ENCODE results near the gene STK40.

Gene STK40

DNA sequence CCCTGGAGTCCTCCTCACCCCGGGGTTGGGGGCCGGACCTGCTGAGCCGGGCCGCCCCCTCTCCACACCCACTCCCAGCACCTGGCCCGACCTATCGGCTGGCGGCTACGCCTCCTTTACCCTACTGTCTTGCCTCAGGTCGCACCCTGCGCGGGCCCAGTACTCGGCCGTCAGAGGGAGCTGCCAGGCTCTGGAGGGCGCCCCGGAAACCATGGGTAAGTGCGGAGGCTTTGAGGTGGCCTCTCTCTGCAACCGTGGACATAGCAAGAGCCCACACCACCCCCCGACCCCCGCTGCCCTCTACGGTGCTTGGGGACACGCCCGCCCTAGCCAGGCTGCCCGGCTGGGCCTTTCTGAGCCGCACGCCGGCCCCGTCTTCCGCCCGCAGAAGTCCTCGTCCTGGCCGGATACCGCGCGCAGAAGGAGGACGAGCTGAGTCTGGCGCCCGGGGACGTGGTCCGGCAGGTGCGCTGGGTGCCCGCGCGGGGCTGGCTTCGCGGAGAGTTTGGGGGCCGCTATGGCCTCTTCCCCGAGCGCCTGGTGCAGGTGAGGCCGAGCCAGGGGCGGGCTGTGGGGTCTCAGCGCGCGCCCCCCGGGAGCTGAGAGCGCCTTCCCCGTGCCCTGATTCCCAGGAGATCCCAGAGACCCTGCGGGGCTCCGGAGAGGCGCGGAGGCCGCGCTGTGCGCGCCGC lies 79.4 kb downstream of the STK40 start, which contains the start of gene SH3D21:
SH3D21 (plus strand) TSS at position 159 of the 692 bp plus-strand sequence; CDS start at position 212, 53 bp downstream.
- no peak for DNase-seq

GRCh38 chr1:36305915-36306209 lies 79.9 kb downstream of the STK40 start:
- DNase-seq: no peak

DNA sequence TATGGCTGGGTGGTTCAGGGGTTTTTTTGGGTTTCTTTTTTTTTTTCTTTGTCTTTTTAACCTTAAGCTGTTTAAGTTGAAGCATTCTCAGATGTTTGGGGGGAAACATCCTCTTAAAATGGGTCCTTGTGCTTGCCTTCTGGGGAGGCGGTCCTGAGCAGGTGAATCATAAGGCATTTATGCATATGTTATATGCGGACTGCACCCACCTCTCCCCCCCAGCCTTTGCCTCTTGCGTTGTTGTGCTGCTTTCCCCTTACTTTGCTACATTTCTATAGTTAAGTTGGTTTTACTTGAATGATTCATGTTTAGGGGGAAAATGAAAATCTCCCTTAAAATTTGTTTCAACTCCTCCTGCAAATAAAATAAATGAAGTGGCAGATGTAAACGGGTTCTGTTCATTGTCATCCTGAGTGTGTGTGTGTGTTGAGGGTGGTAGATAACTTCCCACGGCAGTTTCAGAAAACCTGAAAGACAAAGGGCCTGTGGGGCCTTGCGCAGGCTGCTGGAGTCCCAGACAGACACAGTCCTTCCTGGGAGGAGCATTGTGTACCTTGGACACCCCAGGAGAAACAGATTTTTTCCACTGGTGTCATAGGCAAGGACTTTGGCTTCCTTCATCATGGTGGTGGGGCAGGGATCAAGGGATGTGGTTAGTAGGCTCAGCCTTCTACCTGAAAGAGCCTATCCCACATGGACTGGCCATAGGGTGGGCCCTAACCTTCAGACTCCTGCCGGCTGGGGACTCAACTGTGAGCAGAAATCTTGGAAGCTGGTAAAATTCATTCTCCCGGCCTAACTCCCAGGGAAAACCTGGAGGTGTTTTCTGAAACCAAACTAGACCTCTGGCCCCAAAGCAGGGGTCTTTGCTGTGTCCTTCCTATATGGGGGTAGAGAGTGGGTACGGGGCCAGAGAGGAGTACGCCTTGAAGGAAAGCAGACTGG lies 80.5 kb downstream of the STK40 start:
- DNase-seq: no peak

GRCh38 chr1:36304521-36304920 lies 81.2 kb downstream of the STK40 start:
- no peak for DNase-seq

GRCh38 chr1:36303650-36304360 lies 81.9 kb downstream of the STK40 start:
- DNase-seq: no peak

GRCh38 chr1:36303244-36303643 lies 82.5 kb downstream of the STK40 start:
- DNase-seq: no peak

- DNase-seq: no peak
Observed at GRCh38 chr1:36301220-36301619, 84.5 kb downstream of the STK40 start.

GRCh38 chr1:36300526-36300925 lies 85.2 kb downstream of the STK40 start:
- no peak for DNase-seq

DNA sequence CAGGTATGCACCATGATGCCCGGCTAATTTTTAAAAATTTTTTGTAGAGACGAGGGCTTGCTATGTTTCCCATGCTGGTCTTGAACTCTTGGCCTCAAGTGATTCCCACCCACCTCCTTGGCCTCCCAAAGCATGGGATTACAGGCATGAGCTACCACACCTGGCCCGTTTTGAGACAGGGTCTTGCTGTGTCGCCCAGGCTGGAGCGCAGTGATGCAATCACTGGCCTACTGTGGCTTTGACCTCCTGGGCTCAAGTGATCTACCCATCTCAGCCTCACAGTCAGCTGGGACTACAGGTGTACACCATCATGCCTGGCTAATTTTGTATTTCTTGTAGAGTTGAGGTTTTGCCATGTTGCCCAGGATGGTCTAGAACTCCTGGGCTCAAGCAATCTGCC lies 87.1 kb downstream of the STK40 start:
- no peak for DNase-seq

DNA sequence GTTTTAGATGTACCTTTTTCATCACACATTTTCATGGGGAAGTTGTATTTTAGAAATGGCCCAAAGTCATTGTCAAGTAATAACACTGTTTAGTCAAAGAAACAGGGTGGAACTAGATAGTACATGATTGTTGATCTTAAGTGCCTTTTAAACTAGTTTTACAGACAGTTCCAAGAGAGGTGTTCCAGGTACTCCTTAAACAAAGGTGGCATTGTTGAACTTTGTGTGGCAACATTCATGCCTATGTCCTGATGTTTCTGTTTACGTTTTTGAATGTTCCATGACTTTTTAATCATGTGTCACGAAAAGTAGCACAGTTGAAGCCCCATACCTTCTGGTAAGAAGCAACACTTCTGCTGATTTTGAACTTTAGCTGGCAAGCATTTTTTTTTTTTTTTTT lies 88.7 kb downstream of the STK40 start:
- DNase-seq: no peak

GRCh38 chr1:36295390-36295789 lies 90.3 kb downstream of the STK40 start:
- no peak for DNase-seq
